ENCODE results near the gene RFTN1.

- TF ChIP-seq ZNF592 (IDR thresholded peaks at IDR 0.05) (no peak), GABPA (IDR thresholded peaks at IDR 0.05; ENCODE audit: low read depth) (no peak), CTCF (IDR thresholded peaks at IDR 0.05 in 2 of 3, conservative IDR thresholded peaks at IDR 0.05 in 1 of 3; ENCODE audit: control insufficient read depth in 2 of 3, extremely low read depth in 1 of 3, insufficient read depth in 1 of 3, low read depth in 3 of 3, low read length in 3 of 3) (no peak), CREB1 (IDR thresholded peaks at IDR 0.05; ENCODE audit: low read depth) (no peak)
Observed at GRCh38 chr3:16426665-16427064, 86.8 kb downstream of the RFTN1 start.
